ENCODE data around the gene NDFIP1.

DNA sequence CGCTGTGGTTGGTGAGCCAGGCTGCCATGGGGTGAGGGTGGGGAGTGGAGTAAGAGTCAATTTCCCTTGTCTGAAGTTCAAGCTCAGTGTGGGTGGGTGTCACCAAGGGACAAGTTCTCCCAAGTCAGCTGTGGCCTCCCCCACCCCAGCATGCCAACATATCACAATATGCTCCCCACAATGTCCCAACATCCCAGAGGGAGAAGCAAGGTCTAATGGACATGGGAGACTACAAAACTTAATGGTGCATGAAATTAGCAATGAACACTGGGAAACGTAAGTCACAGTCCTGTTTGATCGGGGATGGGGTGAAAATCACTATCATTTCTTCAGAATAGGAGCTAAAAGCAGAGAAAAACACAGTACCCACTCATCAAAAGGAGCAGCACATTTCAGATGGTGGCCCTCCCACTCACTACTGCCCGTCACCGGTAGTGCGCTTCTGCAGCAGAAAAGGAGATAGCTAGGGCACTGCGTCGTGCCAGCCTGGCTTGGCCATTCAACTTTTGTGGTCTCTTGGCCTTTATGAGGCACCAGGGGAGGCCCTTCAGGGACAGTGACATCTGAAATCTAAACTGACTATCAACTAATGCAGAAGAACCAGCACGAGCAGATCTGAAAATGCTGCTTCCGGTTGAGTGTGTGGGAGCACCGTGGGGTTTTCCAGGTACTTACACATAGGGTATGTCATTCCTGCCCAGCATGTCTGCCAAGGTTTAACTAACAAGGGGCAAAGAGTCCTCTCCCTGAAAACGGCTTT lies 20.5 kb upstream of the NDFIP1 start:
- no peak for TF ChIP-seq POLR2A (IDR thresholded peaks at IDR 0.05)
- TF ChIP-seq, protein P1, sequence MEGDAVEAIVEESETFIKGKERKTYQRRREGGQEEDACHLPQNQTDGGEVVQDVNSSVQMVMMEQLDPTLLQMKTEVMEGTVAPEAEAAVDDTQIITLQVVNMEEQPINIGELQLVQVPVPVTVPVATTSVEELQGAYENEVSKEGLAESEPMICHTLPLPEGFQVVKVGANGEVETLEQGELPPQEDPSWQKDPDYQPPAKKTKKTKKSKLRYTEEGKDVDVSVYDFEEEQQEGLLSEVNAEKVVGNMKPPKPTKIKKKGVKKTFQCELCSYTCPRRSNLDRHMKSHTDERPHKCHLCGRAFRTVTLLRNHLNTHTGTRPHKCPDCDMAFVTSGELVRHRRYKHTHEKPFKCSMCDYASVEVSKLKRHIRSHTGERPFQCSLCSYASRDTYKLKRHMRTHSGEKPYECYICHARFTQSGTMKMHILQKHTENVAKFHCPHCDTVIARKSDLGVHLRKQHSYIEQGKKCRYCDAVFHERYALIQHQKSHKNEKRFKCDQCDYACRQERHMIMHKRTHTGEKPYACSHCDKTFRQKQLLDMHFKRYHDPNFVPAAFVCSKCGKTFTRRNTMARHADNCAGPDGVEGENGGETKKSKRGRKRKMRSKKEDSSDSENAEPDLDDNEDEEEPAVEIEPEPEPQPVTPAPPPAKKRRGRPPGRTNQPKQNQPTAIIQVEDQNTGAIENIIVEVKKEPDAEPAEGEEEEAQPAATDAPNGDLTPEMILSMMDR (IDR thresholded peaks at IDR 0.05): no peak

Measured in Peyer's patch (tissue), 4 donors.